HG03139 (cell line): ENCODE data around the gene SLU7.
A peak's percentile ranks its signal among the peaks of the same experiment; 100 is the strongest.

Experiments
- ATAC-seq: cut with Tn5 transposase; IDR thresholded peaks from one replicate; pipeline ENCODE4 v1.9.1; 2021; ENCODE audit not compliant: unreplicated experiment

Gene SLU7

DNA sequence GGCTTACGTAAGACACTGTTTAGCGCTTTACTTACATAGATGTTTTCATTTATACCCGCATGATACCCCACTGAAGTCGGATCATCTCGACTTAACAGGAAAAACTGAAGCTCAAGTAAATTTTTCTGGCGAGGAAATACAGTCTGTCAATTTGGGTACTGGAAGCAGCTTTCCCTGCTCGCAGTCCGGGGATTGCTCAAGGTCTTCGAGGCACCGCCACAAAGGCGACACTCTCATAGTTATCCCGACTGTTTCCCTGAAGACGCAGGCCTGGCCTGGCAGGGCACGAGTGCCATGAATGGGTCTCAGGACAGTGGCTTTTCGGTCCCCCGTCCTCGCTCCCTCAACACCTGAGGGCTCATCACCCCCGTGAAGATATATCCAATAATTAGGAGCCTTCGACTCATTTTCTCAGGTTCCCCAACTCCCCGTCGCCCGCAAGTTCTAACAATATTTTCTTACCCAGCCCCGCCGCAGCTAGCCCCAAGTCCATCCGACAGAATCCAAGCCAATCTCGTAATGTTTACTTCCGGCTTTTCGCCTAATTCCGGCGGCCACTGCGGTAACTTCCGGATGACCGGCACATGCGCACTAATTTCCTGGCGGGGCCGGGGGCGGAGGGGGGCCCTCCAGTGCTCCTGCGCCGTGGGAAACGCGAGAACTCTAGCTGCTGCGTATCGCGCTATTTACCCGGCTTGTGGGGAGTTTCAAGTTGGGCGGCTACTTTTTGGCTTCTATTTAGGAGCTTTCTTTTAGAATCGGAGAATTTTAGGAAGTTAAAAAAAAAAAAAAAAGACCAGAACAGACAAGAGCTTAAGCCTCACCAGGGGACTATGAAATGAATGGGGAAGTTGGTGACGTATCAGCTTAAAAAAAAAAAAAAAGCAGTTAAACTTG, at the start of gene SLU7:
TSS of gene SLU7 (minus strand) at position 521 of the 897 bp plus-strand sequence. CDS start 3,787 bp downstream, outside the sequence.
- ATAC-seq = peak; percentile 67

DNA sequence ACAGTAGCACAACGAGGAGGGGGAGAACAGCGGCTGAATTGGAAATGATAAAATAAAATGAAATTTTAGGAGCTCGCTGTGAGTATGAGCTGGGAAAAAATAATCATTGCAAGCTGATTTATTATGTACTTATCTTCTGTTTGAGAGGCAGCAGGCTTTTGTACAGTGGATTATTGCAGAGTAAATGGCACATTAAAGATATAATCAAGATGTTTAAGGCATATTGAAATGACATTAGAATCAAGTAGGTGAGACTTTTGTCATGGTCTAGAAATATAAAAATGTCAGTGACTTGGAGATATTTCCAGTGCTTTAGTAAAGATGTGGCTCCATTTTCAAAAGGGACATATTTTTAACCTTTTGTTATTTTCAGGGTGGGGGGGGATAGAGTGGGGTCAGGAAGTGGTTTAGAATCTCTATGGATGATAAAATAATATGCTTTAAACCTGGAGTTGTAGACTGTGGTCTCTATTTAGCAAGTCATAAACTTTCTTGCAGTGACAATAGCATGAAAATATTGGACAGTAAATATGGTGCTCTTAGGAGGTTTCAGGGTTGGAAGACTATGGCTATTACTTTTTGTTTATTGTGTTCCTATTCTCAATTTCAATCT, 49.6 kb upstream of the SLU7 start:
- no peak for ATAC-seq

DNA sequence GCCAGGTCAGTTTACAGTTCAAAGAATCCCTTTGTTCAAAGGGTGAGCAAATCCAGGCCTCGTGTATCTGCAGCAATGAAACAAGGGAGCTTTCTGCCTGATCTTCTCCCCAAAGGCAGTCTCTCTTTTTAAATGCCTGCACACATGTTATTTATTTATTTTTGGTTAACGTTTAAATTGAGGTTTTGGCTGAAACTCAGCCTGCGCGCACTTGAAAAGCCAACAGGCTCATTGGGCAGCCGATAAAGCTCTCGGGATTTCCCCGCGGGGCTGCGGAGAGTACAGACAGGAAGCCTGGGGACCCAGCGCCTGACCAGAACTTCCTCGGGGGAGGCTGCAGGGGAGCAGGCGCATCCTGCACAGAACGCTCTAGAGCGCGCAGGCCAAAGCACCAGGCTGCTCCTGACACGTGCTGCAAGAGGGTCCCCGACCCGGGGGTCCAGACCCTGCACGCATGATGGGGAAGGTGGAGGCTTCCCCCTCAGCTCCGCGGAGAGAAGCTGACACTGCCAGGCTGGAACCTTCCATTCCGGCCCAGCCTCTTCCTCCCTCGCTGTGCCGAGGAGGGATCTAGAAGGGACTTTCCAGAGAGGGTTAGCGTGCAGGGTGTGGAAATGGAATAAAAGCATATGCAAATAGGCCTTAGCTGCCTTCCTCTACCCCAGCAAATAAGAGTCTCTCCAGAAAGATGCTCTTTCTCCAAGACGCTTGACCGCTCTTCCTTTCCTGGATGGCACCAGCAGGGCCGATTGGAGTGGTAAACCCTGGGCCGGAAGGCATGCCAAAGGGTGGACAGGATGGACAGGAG, 48.9 kb upstream of the SLU7 start:
- peak; percentile 90 for ATAC-seq

DNA sequence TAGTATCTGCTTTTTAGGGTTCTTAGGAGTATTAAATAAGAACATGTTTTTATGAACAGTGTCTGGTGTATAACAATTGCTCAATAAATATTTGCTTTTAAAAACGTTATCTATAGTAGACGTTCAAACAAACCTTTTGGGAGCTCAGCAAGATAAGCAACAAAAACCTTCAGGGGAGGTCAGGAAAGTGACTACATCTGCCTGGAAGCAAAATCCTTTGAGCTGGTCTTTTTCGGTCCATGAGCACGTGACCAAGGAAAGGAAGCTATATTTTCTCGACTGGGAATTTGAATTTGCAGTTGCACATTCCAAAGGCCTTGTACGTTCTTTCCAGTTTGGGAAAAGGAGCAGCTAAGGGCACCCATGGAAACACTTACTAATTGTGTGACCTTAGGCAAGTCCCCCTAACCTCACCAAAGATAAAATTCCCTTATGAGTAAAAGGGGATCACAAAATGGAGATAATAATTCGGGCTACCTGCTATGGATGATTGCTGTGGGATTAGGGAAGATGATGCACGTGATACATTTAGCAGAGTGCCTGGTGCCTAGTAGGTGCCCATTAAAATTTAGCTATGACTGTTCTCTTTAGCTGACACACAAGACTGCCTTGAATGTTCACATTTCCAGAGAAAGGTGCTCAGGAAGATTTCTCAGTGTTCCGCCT, 48.1 kb upstream of the SLU7 start:
- ATAC-seq = no peak

DNA sequence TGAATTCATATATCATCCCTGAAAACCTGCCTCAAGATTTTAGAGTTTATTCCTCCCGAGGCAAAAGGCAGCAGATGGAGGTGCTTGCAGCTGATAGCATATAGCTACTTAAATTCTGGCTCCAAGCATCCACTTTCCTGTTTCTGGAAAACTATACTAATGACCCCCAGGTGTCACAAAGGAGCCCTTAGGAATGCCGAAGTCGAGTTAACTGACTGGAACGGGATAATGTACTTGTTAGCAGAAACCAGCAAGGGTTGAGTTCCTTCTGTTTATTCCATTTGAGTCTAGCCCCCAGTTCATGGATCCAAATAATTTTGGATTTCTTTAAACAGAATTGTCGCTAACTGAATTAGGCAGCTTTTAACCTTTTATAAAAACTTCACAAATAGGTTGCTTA, 47.2 kb upstream of the SLU7 start:
- ATAC-seq = no peak

DNA sequence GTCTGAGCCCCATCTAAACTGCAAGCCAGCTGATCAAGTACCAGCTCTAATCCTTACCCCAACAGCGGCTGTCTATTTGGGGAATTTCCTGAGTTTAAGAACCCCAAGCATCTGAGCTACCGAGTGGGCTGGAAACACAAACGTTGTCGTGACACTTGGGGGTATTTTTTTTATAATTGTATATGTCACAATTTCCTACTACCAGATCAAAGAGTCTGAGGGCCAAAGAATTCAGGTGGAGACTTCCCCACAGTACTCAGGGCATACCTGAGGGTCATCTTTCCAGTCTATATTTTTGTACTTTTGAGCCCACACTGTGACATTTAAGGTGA, 45.6 kb upstream of the SLU7 start:
- no peak for ATAC-seq

DNA sequence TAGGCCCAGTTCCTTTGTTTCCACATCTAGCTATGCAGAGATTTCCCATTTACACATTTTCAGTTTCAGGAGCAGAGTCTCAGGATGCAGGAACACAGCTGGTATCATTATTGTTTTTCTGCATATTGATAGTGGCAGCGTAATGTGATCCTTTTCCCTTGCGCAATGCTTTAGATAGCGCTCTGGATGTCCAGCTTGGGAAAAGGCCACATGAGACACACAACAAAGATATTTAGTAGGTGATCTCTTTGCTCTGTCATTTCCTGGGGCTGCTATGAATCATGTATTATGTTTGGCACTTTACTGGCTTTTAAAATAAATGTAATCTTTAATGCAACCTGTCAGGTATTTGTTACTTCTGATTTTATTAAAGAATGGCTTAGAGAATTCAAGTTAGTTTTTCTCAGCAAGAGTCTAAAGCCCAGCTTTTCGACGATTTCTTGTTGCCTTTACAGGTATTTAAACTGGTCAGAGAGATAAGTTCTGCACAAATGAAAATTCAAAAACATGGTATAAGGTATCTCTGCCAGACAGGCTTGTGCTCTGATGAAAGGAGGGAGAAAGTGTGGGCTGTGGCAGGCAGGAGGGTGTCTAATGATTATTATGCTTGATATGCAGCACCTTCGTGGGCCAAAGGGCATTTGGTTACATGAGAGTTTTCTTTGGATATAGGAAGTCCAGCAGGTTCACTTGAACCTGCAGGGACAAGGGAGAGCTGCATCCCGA, 45.0 kb upstream of the SLU7 start:
- no peak for ATAC-seq

DNA sequence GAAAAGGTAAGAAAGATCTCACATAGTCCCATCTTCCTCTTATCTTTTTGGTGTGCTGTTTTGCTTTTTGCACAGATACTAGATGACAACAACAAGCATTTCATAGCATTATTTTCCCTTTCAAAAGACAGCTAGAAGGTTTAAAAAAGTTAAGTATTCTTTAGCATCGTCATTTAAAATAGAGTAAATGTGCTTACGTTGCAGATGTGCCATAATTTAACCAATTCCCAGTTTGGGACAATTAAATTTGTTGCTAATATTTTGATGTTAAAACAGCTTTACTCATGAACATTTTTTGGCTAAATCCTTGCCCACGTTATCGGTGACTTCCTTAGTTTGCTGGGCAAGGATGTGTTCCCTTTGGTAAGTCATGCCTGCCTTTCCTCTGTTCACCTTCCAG, 44.3 kb upstream of the SLU7 start:
- no peak for ATAC-seq

DNA sequence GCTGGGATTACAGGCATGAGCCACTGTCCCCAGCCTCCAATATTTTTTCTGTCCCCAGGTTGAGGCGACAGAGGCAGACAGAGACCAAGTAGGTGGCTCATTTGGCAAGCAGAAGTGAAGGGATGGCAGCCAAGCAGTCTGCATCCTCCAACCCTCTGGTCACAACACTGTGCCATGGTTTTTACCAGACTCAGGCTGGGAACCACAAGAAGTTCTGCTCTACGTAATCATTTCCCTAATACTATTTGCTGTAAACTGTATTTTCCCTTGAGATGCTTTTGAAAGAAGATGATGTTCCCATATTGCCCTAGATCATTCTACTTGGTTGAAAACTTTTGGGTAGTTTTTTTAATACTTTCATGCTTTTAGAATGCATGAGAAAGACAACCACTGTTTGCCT, 43.3 kb upstream of the SLU7 start:
- ATAC-seq = peak; percentile 32

DNA sequence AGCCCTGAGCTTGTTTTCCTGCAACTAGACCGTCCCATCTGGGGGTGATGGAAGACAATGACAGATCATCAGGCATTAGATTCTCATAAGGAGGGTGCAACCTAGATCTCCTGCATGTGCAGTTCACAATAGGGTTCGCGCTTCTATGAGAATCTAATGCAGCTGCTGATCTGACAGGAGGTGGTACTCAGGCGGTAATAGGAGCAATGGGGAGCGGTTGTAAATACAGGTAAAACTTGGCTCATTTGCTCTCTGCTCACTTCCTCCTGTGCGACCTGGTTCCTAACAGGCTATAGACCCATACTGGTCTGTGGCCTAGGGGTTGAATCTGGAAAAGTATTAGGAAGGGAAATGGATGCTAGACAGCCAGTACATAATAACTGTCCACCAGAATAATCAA, 42.5 kb upstream of the SLU7 start:
- ATAC-seq = no peak

DNA sequence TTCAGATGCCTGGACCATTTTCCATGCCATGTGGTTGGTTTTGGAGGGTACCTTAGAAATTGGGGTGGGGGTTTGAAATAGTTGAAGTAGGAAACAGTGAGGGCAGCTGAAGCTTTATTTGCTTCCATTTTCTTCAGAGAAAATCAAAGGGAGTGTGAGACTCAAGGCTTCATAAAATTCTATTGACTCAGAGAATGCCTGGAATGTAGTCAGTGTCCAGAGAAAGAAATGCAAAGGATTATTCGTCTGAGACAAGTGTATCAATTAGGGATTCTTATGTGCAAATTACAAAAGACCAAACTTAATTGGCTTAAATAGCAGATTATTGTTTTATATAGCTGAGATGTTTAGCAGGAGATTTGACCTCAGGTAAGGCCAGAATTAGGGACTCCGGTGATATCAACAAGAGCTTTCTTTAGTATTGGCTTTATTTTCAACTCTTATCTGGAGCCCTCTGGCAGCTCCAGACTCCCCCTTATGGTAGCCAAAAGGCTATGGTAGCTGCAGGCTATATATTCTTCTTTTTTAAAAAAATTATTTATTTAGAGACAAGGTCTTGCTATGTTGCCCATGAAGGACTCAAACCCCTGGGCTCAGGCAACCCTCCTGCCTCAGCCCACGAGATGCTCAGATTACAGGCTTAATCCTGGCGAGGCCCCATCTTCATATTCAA, 41.6 kb upstream of the SLU7 start:
- ATAC-seq = no peak

DNA sequence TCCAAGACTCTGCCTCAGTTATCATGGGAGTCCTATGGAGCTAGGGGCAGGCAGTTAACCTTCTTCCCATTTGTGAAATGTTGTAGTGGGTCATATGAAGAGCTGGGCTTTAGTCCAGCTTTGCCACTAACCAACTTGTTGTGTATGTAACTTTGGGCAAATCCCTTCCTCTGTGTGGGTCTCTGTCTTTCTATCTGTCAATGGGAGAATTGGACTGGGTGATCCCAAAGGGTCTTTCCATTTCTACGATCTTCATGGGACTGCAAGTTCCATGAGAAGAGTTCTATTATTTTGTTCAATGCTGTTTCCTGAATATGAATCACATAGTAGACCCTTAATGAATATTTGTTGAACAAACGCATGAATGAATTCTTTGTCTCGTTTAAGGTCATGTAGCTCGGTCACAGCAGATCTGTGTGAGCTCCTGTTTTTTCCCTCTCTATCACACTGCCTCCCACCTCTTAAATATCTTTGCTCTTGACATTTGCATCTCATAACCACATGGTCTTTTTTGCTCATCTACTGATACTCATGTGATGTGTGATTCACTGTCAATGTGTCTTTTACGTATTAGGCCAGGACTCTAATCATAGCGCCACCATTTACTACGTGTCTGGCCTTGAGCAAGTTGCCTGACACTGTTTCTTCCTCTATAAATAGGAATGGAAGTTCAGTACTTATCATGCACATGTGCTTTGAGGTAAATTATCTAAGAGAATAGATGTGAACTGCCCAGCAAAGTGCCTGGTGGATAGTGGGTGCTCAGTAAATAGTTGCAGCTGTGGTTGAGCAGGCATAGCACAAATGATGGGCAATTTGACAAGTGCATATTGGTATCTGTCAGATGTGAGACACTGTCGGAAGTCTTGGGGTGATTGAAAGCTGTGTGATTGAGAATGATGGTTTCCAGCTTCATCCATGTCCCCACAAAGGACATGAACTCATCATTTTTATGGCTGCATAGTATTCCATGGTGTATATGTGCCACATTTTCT, 40.2 kb upstream of the SLU7 start:
- ATAC-seq = peak; percentile 64

DNA sequence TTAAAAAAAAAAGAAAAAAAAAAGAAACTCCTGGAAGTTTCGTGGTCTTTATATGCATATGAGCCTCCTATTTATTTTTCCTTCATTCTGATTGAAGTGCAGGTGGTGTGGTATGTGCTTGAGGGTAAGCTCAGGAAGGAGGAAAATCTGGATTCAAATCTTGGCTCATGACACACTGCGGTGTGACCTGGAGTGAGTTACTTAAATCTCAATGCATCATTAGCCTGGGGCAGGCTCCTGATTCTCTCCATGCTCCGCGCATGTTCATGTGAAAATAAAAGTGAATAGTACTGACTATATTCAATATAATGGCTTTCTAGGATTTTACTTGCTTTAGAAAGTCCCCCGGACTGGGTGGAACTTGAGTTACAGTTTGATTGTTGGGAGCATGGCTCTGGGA, 38.4 kb upstream of the SLU7 start:
- ATAC-seq = no peak

DNA sequence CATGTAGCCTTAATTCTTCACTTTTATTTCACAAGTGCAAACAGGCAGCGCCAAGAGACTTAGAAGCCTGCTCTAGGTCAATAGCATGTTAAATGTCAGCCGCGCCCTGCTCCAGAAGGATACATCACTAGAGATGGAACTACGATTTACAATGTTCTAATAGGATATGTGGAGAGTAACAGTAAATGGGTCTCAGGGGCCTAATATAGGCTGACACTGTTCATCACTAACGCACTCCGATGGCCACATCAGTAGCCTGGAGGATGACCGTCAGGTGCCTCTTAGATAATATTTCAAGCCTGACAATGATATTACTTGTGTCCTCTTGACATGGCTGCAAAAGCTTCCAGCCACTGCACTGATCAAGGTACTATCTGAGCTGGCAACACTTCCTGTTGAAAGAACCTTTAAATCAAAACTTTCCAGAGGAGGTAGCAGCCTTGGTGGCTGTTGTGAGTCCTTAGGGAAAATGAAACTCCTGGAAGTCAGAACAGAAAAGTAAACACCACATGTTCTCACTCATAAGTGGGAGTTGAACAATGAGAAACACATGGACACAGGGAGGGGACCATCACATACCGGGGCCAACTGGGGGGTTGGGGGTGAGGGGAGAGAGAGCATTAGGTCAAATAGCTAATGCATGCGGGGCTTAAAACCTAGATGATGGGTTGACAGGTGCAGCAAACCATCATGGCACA, 37.7 kb upstream of the SLU7 start:
- no peak for ATAC-seq

DNA sequence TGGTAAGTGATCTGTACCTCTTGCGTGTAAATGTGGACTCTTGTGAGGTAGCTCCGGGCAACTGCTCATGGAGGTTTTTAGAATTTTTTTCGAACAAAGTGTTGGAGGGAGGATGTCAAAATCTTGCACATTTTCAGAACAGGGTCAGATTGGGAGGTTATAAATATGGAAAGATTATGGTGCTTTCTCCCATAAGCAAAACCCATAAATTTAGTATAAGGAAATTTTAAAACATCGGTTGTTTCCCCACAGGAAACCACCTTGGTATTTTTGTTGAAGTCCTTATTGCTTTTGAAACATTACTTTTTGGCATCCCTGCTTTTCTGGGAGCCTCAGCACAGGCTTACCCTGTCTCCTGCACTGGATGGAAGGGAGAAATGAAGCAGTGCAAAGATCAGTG, 36.7 kb upstream of the SLU7 start:
- ATAC-seq = no peak

DNA sequence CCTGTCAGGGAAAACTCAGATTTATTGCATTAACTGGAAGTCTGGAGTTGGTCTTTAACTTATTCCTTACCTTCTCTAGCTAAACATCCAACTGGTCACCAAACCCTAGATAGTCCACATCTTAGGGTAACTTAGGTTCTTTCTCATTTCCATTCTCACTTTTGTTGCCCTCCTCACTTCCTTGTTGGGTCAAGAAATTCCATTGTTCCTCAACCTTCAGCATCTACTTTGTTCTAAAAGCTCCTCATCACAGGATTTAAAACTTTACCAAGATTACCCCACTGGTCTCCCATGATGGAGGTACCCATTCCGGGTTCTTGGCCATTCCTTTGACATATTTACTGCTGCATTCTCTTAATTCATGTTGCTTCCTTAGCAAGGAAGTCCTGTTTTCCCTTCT, 34.9 kb upstream of the SLU7 start:
- ATAC-seq = no peak

DNA sequence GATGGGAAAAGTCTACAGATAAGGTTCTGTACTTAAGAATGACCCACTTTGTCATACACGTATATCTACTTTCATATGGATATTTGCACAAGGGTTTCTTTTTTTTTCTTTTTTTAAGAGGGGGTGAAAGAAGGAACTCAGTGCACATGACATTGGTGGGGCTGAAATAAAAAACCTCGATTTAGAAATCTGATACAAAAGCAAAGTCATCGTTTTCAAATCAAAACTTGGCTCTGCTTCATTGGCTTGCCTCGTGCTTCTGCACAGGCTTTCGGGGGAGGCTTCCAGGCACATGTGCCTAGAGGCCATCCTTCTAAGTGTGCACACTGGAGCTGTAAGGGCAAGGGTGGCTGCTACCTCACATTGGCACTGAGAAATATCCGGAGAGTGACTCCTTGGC, 33.9 kb upstream of the SLU7 start:
- ATAC-seq = no peak

DNA sequence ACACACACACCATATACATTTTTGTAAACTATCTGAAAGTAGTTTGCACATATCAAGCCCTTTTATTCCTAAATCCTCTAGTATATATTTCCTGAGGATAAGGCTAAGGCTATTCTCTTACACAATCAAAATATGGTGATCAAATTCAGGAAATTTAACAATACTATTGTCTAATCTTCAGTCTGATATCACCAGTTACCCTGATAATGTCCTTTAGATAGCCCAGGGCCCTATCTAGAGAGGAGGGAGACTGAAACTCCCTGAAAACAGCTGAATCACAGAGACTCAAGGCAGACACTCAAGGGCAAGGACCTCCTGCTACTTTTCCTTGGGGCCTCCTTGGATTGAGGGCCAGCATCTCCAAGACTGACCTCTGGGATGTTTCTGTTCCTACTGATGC, 33.2 kb upstream of the SLU7 start:
- no peak for ATAC-seq
